NCI-H1105 treated with DMSO at 0.1 percent for 48 hours (cell line): Measurements from ENCODE around the gene C3orf70.

ENCODE experiments used
- DNase-seq: peaks from one replicate; lab custom pipeline; 2025; lab: John Stamatoyannopoulos, UW

Gene C3orf70

GRCh38 chr3:185087419-185087818, 65.4 kb downstream of the C3orf70 start:
- DNase-seq = no peak

- DNase-seq = no peak
Measured at GRCh38 chr3:185084901-185085300, 68.0 kb downstream of the C3orf70 start.

GRCh38 chr3:185084402-185084801, 68.5 kb downstream of the C3orf70 start:
- no peak for DNase-seq

GRCh38 chr3:185082829-185083228, 70.0 kb downstream of the C3orf70 start:
- no peak for DNase-seq

GRCh38 chr3:185082149-185082548, 70.7 kb downstream of the C3orf70 start:
- DNase-seq = no peak

GRCh38 chr3:185081521-185081920, 71.3 kb downstream of the C3orf70 start:
- DNase-seq = no peak

- no peak for DNase-seq
Measured at GRCh38 chr3:185079625-185080024, 73.2 kb downstream of the C3orf70 start.

GRCh38 chr3:185076219-185076618, 76.6 kb downstream of the C3orf70 start:
- no peak for DNase-seq

GRCh38 chr3:185075547-185075946, 77.3 kb downstream of the C3orf70 start:
- DNase-seq = no peak

GRCh38 chr3:185071287-185071800, 81.5 kb downstream of the C3orf70 start:
- DNase-seq = no peak

- no peak for DNase-seq
Measured at GRCh38 chr3:185070491-185071286, 82.2 kb downstream of the C3orf70 start.

- DNase-seq = no peak
Measured at GRCh38 chr3:185069037-185070030, 83.5 kb downstream of the C3orf70 start.

GRCh38 chr3:185067173-185067572, 85.7 kb downstream of the C3orf70 start:
- no peak for DNase-seq

- DNase-seq = no peak
Measured at GRCh38 chr3:185066251-185066650, 86.6 kb downstream of the C3orf70 start.

- DNase-seq = no peak
Measured at GRCh38 chr3:185065059-185065458, 87.8 kb downstream of the C3orf70 start.

GRCh38 chr3:185063431-185063830, 89.4 kb downstream of the C3orf70 start:
- no peak for DNase-seq

- DNase-seq = no peak
Measured at GRCh38 chr3:185062191-185062590, 90.7 kb downstream of the C3orf70 start.

- no peak for DNase-seq
Measured at GRCh38 chr3:185060655-185061054, 92.2 kb downstream of the C3orf70 start.

GRCh38 chr3:185059766-185060165, 93.1 kb downstream of the C3orf70 start:
- no peak for DNase-seq

- no peak for DNase-seq
Measured at GRCh38 chr3:185058796-185059195, 94.1 kb downstream of the C3orf70 start.

- DNase-seq = no peak
Measured at GRCh38 chr3:185057829-185058228, 95.0 kb downstream of the C3orf70 start.

- DNase-seq = no peak
Measured at GRCh38 chr3:185056908-185057307, 96.0 kb downstream of the C3orf70 start.

GRCh38 chr3:185052631-185053030, 100.2 kb downstream of the C3orf70 start:
- no peak for DNase-seq
